ENCODE measurements around the gene STX8.
A peak's percentile ranks its signal among the peaks of the same experiment; 100 is the strongest.
"Not testable (repeated sequence)": the region's sequence is repeated elsewhere in the genome, so short reads cannot be mapped to it uniquely, and the experiment has no call there.

The STX8 gene

GRCh38 chr17:9575381-9576101 is at the start of gene STX8:
STX8 (minus strand) TSS chr17:9575820; CDS start chr17:9575808, 12 bp downstream.
- DNase-seq = peak; percentile 91

GRCh38 chr17:9622961-9623360 is 47.3 kb upstream of the STX8 start:
- no peak for DNase-seq

- DNase-seq = no peak
Observed at GRCh38 chr17:9615486-9615885, 39.9 kb upstream of the STX8 start.

- no peak for DNase-seq
Observed at GRCh38 chr17:9612006-9612405, 36.4 kb upstream of the STX8 start.

- no peak for DNase-seq
Observed at GRCh38 chr17:9611557-9611956, 35.9 kb upstream of the STX8 start.

- not testable (repeated sequence) for DNase-seq
Observed at GRCh38 chr17:9607058-9607457, 31.4 kb upstream of the STX8 start.

- DNase-seq = no peak
Observed at GRCh38 chr17:9606453-9606852, 30.8 kb upstream of the STX8 start.

GRCh38 chr17:9604583-9604982 is 29.0 kb upstream of the STX8 start:
- DNase-seq = not testable (repeated sequence)

- no peak for DNase-seq
Observed at GRCh38 chr17:9598661-9599060, 23.0 kb upstream of the STX8 start.

- not testable (repeated sequence) for DNase-seq
Observed at GRCh38 chr17:9597638-9598037, 22.0 kb upstream of the STX8 start.

- no peak for DNase-seq
Observed at GRCh38 chr17:9594065-9594464, 18.4 kb upstream of the STX8 start.

GRCh38 chr17:9587969-9588656 is 12.5 kb upstream of the STX8 start:
- no peak for DNase-seq

- no peak for DNase-seq
Observed at GRCh38 chr17:9577373-9577709, 1.7 kb upstream of the STX8 start.

- DNase-seq = peak; percentile 85
Observed at GRCh38 chr17:9576521-9577372, 1.1 kb upstream of the STX8 start, which contains the start of gene CFAP52. CFAP52 (plus strand) TSS chr17:9576642; CDS start chr17:9576696, 54 bp downstream.

GRCh38 chr17:9571201-9571600 is 4.4 kb downstream of the STX8 start:
- DNase-seq = no peak

GRCh38 chr17:9568957-9569588 is 6.5 kb downstream of the STX8 start:
- DNase-seq = no peak

- no peak for DNase-seq
Observed at GRCh38 chr17:9568004-9568403, 7.6 kb downstream of the STX8 start.

- DNase-seq = not testable (repeated sequence)
Observed at GRCh38 chr17:9566739-9567138, 8.9 kb downstream of the STX8 start.

- DNase-seq = no peak
Observed at GRCh38 chr17:9566067-9566466, 9.6 kb downstream of the STX8 start.

GRCh38 chr17:9564104-9564503 is 11.5 kb downstream of the STX8 start:
- no peak for DNase-seq

- no peak for DNase-seq
Observed at GRCh38 chr17:9557857-9558256, 17.8 kb downstream of the STX8 start.

GRCh38 chr17:9557161-9557755 is 18.4 kb downstream of the STX8 start:
- DNase-seq = no peak

GRCh38 chr17:9554715-9555114 is 20.9 kb downstream of the STX8 start:
- peak; percentile 76 for DNase-seq

All from activated CD4-positive, alpha-beta T cell treated with anti-CD3 and anti-CD28 coated beads for 48 hours (primary cell).